ENCODE measurements around the gene RADIL.

DNA sequence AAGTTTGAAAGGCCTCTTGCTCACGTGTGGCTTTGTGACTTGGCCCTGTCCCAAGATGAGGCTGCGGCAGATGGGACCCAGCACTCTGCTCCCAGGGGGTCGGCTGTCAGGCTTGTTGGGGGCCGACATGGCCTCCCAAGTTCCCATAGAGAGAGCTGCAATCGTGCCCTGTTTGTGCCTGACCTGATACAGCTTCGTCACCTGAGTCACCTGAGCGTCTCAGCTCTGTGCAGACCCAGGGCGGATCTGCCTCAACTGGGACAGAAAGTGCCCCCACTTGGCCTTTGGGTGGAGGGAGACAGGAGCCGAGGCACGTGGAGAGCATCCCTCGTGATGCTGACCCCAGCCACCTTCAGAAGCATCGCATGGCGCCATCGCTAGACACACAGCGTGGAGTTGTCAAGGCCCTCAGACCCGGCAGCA is 43.4 kb downstream of the RADIL start:
- TF ChIP-seq, protein P1, sequence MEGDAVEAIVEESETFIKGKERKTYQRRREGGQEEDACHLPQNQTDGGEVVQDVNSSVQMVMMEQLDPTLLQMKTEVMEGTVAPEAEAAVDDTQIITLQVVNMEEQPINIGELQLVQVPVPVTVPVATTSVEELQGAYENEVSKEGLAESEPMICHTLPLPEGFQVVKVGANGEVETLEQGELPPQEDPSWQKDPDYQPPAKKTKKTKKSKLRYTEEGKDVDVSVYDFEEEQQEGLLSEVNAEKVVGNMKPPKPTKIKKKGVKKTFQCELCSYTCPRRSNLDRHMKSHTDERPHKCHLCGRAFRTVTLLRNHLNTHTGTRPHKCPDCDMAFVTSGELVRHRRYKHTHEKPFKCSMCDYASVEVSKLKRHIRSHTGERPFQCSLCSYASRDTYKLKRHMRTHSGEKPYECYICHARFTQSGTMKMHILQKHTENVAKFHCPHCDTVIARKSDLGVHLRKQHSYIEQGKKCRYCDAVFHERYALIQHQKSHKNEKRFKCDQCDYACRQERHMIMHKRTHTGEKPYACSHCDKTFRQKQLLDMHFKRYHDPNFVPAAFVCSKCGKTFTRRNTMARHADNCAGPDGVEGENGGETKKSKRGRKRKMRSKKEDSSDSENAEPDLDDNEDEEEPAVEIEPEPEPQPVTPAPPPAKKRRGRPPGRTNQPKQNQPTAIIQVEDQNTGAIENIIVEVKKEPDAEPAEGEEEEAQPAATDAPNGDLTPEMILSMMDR (IDR thresholded peaks at IDR 0.05): no peak
- no peak for TF ChIP-seq ZFX (IDR thresholded peaks at IDR 0.05; ENCODE audit: borderline replicate concordance)

Measured in 22Rv1 (cell line).